Measurements from ENCODE around the gene MUS81. TPM values are rescaled to one million over a fixed set of nuclear protein-coding genes. Genes with fewer than 3 reads are reported as not detected.
A peak's percentile ranks its signal among the peaks of the same experiment; 100 is the strongest.

MUS81 gene
- total and polyA plus RNA-seq, 9 of the 15 experiments (the other 6 are each of a cell fraction or from before 2014, with no cell fraction given), result 13.4 to 118 (median 53.7) TPM

DNA sequence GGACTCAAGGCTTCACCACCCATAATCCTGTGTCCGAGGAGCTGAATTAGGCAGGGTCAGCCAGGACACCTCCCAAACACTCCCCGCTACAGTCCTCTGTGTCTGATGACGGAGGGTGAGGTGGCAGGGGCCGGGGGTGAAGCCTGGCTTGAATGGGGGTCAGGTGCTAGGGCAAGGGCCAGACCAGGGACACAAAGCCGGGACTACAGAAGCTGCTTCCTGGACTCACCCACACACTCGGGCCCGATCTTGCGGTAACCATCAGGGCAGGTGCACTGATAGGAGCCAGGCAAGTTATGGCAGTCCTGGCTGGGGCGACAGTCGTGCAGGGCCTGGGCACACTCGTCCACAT is 10.1 kb downstream of the MUS81 start:
- in situ Hi-C loops (cut with MboI) (no loop called here), intact Hi-C loops (cut with micrococcal nuclease) (no loop called here)
- no peaks in the 10 kb centered on the region for H3K79me2 ChIP-seq (ENCODE audit: control insufficient read depth, insufficient read depth, low read length)
- peaks cover 29% of the 10 kb centered on the region; the same call in 2 of the 3 replicates for H3K36me3 ChIP-seq (ENCODE audit: control insufficient read depth, insufficient read depth, low read length)
- DNase-seq (ENCODE audit: extremely low read depth in 1 of 4, low spot score in 3 of 4) (no peak), ATAC-seq (no peak), FAIRE-seq (no peak)
- WGBS (ENCODE audit: insufficient coverage, low coverage, missing lambda C conversion rate), result 65% methylated on average over 10 of the region's 11 CpGs
- H3K4me3 ChIP-seq, result no peak overlapping the region
- no peak overlapping the region for H2AFZ ChIP-seq (ENCODE audit: low read depth, low read length)
- ChIA-PET POLR2A (interaction anchor here (0.8 to 8.2 kb wide), 6 partner anchors 11 to 43 kb away, joined by 3 to 151 read pairs (median 8); partner anchors contain the start of genes CCDC85B, CFL1, CTSW and FIBP), CTCF (ENCODE audit: low intra/inter-chr PET ratio) (no interaction called here)
- no TSS peak for BruUV-seq (replicated peaks)
- no peaks in the 10 kb centered on the region for H4K20me1 ChIP-seq (replicated peaks; ENCODE audit: control insufficient read depth, insufficient read depth, low read length)
- H3K4me1 ChIP-seq (replicated peaks in 1 of 2; ENCODE audit: control insufficient read depth in 2 of 2, insufficient read depth in 2 of 2, low read length in 2 of 2), result peaks cover 23 to 67% of the 10 kb centered on the region in 2 experiments
- H3K27me3 ChIP-seq (ENCODE audit: control insufficient read depth in 2 of 2, insufficient read depth in 2 of 2, low read length in 2 of 2), result no peaks in the 10 kb centered on the region
- peak overlapping the region in 1 of 2 experiments; percentile 81; a peak in 2 of 4 replicates for H3K9ac ChIP-seq (ENCODE audit: insufficient read depth in 1 of 2, low read depth in 2 of 2, low read length in 2 of 2)
- H3K9me1 ChIP-seq (ENCODE audit: control insufficient read depth, insufficient read depth, low read length), result no peaks in the 10 kb centered on the region
- no peak overlapping the region; the same call in 2 of the 3 replicates for H3K27ac ChIP-seq (ENCODE audit: extremely low read depth, low read depth, low read length)
- H3K4me2 ChIP-seq (ENCODE audit: insufficient read depth, low read length), result no peak overlapping the region
- no peaks in the 10 kb centered on the region for H3K9me3 ChIP-seq (replicated peaks; ENCODE audit: control insufficient read depth, insufficient read depth, low read depth, low read length)
- no peak for TF ChIP-seq ATF1 (CRISPR knock-in tag; IDR thresholded peaks at IDR 0.05)
- no peak for TF ChIP-seq ATF1 (tag; IDR thresholded peaks at IDR 0.05)
- TF ChIP-seq, protein P1, sequence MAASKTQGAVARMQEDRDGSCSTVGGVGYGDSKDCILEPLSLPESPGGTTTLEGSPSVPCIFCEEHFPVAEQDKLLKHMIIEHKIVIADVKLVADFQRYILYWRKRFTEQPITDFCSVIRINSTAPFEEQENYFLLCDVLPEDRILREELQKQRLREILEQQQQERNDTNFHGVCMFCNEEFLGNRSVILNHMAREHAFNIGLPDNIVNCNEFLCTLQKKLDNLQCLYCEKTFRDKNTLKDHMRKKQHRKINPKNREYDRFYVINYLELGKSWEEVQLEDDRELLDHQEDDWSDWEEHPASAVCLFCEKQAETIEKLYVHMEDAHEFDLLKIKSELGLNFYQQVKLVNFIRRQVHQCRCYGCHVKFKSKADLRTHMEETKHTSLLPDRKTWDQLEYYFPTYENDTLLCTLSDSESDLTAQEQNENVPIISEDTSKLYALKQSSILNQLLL (CRISPR knock-in tag; IDR thresholded peaks at IDR 0.05; ENCODE audit: borderline replicate concordance), result no peak
- TF ChIP-seq, protein P2, sequence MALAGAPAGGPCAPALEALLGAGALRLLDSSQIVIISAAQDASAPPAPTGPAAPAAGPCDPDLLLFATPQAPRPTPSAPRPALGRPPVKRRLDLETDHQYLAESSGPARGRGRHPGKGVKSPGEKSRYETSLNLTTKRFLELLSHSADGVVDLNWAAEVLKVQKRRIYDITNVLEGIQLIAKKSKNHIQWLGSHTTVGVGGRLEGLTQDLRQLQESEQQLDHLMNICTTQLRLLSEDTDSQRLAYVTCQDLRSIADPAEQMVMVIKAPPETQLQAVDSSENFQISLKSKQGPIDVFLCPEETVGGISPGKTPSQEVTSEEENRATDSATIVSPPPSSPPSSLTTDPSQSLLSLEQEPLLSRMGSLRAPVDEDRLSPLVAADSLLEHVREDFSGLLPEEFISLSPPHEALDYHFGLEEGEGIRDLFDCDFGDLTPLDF (CRISPR knock-in tag; IDR thresholded peaks at IDR 0.05), result no peak
- TF ChIP-seq NR2C1 (IDR thresholded peaks at IDR 0.05), result 0 out of 2 replicates have a peak, but pooled peaks have one; percentile 6
- no peak for TF ChIP-seq NR2C1 (tag; IDR thresholded peaks at IDR 0.05)
- TF ChIP-seq CAMTA2 (CRISPR knock-in tag; conservative IDR thresholded peaks at IDR 0.05), result no peak
- peak; percentile 53 for TF ChIP-seq POLR2G (IDR thresholded peaks at IDR 0.05; ENCODE audit: low read depth, low read length)
- TF ChIP-seq ELF4 (CRISPR knock-in tag; IDR thresholded peaks at IDR 0.05), result no peak
- TF ChIP-seq, protein P3, sequence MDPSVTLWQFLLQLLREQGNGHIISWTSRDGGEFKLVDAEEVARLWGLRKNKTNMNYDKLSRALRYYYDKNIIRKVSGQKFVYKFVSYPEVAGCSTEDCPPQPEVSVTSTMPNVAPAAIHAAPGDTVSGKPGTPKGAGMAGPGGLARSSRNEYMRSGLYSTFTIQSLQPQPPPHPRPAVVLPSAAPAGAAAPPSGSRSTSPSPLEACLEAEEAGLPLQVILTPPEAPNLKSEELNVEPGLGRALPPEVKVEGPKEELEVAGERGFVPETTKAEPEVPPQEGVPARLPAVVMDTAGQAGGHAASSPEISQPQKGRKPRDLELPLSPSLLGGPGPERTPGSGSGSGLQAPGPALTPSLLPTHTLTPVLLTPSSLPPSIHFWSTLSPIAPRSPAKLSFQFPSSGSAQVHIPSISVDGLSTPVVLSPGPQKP (CRISPR knock-in tag; IDR thresholded peaks at IDR 0.05), result no peak
- TF ChIP-seq TRIM24 (IDR thresholded peaks at IDR 0.05), result no peak
- no peak for TF ChIP-seq RBM39 (optimal IDR thresholded peaks at IDR 0.05; ENCODE audit: low read depth, low read length)
- 0 out of 2 replicates have a peak, but pooled peaks have one; percentile 23 for TF ChIP-seq RBFOX2 (IDR thresholded peaks at IDR 0.05; ENCODE audit: low read depth, low read length)
- TF ChIP-seq PML (IDR thresholded peaks at IDR 0.05; ENCODE audit: low read length), result no peak
- TF ChIP-seq NR2C2 (CRISPR knock-in tag; IDR thresholded peaks at IDR 0.05), result no peak
- 0 out of 2 replicates have a peak, but pooled peaks have one; percentile 45 for TF ChIP-seq NR2C2 (tag; IDR thresholded peaks at IDR 0.05)
- no peak for TF ChIP-seq KLF16 (IDR thresholded peaks at IDR 0.05)
- TF ChIP-seq, protein P4, sequence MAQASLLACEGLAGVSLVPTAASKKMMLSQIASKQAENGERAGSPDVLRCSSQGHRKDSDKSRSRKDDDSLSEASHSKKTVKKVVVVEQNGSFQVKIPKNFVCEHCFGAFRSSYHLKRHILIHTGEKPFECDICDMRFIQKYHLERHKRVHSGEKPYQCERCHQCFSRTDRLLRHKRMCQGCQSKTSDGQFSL (CRISPR knock-in tag; IDR thresholded peaks at IDR 0.05), result no peak
- TF ChIP-seq, protein P4 (tag; IDR thresholded peaks at IDR 0.05), result no peak
